K562 (cell line): ENCODE measurements around the gene RHBG. TPM values are rescaled to one million over a fixed set of nuclear protein-coding genes. Genes with fewer than 3 reads are reported as not detected.

Experiments used
- BDP1 ChIP-seq: IDR thresholded peaks from 3 replicates; pipeline ENCODE4 v1.6.1; 2011; ENCODE audit not compliant: insufficient read length, insufficient read depth
- CREB5 ChIP-seq: fragments of 250-450 bp; sonication (Bioruptor Pico); IDR thresholded peaks from 2 replicates; pipeline ENCODE4 v1.5.0; 2020; ENCODE audit warnings: mild to moderate bottlenecking
- HNRNPH1 ChIP-seq: fragments of 200-400 bp; formaldehyde crosslinking; optimal IDR thresholded peaks from 2 replicates; pipeline ENCODE3; 2017; ENCODE audit warnings: low read depth, mild to moderate bottlenecking, low read length, moderate library complexity
- KLF10 ChIP-seq: fragments of 250-450 bp; sonication (Bioruptor Pico); IDR thresholded peaks from 2 replicates; pipeline ENCODE4 v1.6.1; 2021; ENCODE audit warnings: matching md5 sums
- MAZ ChIP-seq, 2 experiments: fragments of 450-650 bp in 1 of 2; sonication (generic) in 1 of 2; formaldehyde crosslinking; IDR thresholded peaks in 1 of 2; conservative IDR thresholded peaks in 1 of 2; 2 replicates each; pipeline versions ENCODE4 v1.4.0 to v1.5.0; 2020; ENCODE audit warnings: mild to moderate bottlenecking in 1 of 2, missing genetic modification reagents in 1 of 2
- NCOA1 ChIP-seq: fragments of 450-650 bp; IDR thresholded peaks from 2 replicates; pipeline ENCODE4 v1.6.1; 2016; ENCODE audit warnings: low read depth
- SMAD1 ChIP-seq: fragments of 150-350 bp; IDR thresholded peaks from 2 replicates; pipeline ENCODE4 v1.6.1; 2014; ENCODE audit warnings: low read length, low read depth; ENCODE audit not compliant: partially characterized antibody
- SRSF9 ChIP-seq: fragments of 200-400 bp; formaldehyde crosslinking; IDR thresholded peaks from 2 replicates; pipeline ENCODE4 v1.6.1; 2017; ENCODE audit warnings: low read depth, low read length, borderline replicate concordance
- ZNF239 ChIP-seq: fragments of 250-450 bp; sonication (Bioruptor Pico); IDR thresholded peaks from 2 replicates; pipeline ENCODE4 v1.4.0; 2020; ENCODE audit warnings: mild to moderate bottlenecking
- ZNF695 ChIP-seq: fragments of 450-650 bp; formaldehyde crosslinking; IDR thresholded peaks from 2 replicates; pipeline ENCODE4 v1.4.0; 2020; ENCODE audit warnings: mild to moderate bottlenecking, moderate library complexity
- polyA plus RNA-seq, 8 experiments: library from polyadenylated mRNA; depleted of rRNA in 4 of 8; stranded (reverse) in 5 of 8; unstranded in 3 of 8; fragments of >200 nt; fragmentation: Nextera tagmentation in 2 of 8; fragmentation: Illumina TruSeq in 1 of 8; extraction: Ambion mirVana in 2 of 8; extraction: Trizol in 1 of 8; gene quantifications; 2 replicates each; pipeline versions ENCODE4 v1.2.1 to v1.2.3, GENCODE V29; 2011 to 2014; ENCODE audit warnings: inconsistent platforms in 1 of 8, missing spikeins in 1 of 8
- total RNA-seq, 7 experiments: library from RNA; depleted of rRNA in 6 of 7; stranded (reverse); fragments of >200 nt in 6 of 7; fragmentation: Illumina TruSeq in 2 of 7; extraction: Trizol in 2 of 7; gene quantifications; 2 replicates each; pipeline versions ENCODE4 v1.2.1 to v1.2.3, GENCODE V29; 2011 to 2021; ENCODE audit warnings: low replicate concordance in 1 of 7
- TF ChIP-seq, protein P1 (sequence below), 2 experiments: fragments of 450-650 bp; IDR thresholded peaks; 2 replicates each; pipeline ENCODE4 v1.6.1; 2018; ENCODE audit warnings: mild to moderate bottlenecking in 2 of 2, low read depth in 1 of 2; ENCODE audit not compliant: partially characterized antibody in 2 of 2
- TF ChIP-seq, protein P2 (sequence below): fragments of 250-450 bp; sonication (Bioruptor Pico); IDR thresholded peaks from 2 replicates; pipeline ENCODE4 v1.4.0; 2020; ENCODE audit warnings: mild to moderate bottlenecking, moderate library complexity, borderline replicate concordance
- TF ChIP-seq, protein P3 (sequence below): fragments of 200-800 bp; sonication (Bioruptor generic); IDR thresholded peaks from 2 replicates; pipeline ENCODE4 v1.6.1; 2016; ENCODE audit warnings: missing genetic modification characterization, missing compliant biosample characterization

The RHBG gene
- total and polyA plus RNA-seq, 9 of the 15 experiments (the other 6 are each of a cell fraction or from before 2014, with no cell fraction given) = not detected

GRCh38 chr1:156338180-156338976 is 30.6 kb upstream of the RHBG start, which contains the start of the genes CCT3 and TSACC (continued):
- TF ChIP-seq, protein P1, sequence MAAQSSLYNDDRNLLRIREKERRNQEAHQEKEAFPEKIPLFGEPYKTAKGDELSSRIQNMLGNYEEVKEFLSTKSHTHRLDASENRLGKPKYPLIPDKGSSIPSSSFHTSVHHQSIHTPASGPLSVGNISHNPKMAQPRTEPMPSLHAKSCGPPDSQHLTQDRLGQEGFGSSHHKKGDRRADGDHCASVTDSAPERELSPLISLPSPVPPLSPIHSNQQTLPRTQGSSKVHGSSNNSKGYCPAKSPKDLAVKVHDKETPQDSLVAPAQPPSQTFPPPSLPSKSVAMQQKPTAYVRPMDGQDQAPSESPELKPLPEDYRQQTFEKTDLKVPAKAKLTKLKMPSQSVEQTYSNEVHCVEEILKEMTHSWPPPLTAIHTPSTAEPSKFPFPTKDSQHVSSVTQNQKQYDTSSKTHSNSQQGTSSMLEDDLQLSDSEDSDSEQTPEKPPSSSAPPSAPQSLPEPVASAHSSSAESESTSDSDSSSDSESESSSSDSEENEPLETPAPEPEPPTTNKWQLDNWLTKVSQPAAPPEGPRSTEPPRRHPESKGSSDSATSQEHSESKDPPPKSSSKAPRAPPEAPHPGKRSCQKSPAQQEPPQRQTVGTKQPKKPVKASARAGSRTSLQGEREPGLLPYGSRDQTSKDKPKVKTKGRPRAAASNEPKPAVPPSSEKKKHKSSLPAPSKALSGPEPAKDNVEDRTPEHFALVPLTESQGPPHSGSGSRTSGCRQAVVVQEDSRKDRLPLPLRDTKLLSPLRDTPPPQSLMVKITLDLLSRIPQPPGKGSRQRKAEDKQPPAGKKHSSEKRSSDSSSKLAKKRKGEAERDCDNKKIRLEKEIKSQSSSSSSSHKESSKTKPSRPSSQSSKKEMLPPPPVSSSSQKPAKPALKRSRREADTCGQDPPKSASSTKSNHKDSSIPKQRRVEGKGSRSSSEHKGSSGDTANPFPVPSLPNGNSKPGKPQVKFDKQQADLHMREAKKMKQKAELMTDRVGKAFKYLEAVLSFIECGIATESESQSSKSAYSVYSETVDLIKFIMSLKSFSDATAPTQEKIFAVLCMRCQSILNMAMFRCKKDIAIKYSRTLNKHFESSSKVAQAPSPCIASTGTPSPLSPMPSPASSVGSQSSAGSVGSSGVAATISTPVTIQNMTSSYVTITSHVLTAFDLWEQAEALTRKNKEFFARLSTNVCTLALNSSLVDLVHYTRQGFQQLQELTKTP (IDR thresholded peaks at IDR 0.05; ENCODE audit: low read depth in 1 of 2, partially characterized antibody in 2 of 2) = peak in 1 of 2 experiments; percentile 95
- no peak; the same call in 1 of the 2 replicates for TF ChIP-seq ZNF239 (CRISPR knock-in tag)
- no peak for TF ChIP-seq BDP1
- no peak for TF ChIP-seq CREB5 (CRISPR knock-in tag)
- no peak for TF ChIP-seq KLF10 (CRISPR knock-in tag)
- no peak for TF ChIP-seq SMAD1
- TF ChIP-seq HNRNPH1 = no peak
- peak; percentile 74 to 75; a peak in 3 of 4 replicates for TF ChIP-seq MAZ (CRISPR knock-in tag; conservative IDR thresholded peaks at IDR 0.05 in 1 of 2, IDR thresholded peaks at IDR 0.05 in 1 of 2)
- TF ChIP-seq, protein P2, sequence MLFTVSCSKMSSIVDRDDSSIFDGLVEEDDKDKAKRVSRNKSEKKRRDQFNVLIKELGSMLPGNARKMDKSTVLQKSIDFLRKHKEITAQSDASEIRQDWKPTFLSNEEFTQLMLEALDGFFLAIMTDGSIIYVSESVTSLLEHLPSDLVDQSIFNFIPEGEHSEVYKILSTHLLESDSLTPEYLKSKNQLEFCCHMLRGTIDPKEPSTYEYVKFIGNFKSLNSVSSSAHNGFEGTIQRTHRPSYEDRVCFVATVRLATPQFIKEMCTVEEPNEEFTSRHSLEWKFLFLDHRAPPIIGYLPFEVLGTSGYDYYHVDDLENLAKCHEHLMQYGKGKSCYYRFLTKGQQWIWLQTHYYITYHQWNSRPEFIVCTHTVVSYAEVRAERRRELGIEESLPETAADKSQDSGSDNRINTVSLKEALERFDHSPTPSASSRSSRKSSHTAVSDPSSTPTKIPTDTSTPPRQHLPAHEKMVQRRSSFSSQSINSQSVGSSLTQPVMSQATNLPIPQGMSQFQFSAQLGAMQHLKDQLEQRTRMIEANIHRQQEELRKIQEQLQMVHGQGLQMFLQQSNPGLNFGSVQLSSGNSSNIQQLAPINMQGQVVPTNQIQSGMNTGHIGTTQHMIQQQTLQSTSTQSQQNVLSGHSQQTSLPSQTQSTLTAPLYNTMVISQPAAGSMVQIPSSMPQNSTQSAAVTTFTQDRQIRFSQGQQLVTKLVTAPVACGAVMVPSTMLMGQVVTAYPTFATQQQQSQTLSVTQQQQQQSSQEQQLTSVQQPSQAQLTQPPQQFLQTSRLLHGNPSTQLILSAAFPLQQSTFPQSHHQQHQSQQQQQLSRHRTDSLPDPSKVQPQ (CRISPR knock-in tag) = no peak
- TF ChIP-seq NCOA1 = no peak
- no peak for TF ChIP-seq SRSF9
- no peak for TF ChIP-seq ZNF695 (CRISPR knock-in tag)
- TF ChIP-seq, protein P3, sequence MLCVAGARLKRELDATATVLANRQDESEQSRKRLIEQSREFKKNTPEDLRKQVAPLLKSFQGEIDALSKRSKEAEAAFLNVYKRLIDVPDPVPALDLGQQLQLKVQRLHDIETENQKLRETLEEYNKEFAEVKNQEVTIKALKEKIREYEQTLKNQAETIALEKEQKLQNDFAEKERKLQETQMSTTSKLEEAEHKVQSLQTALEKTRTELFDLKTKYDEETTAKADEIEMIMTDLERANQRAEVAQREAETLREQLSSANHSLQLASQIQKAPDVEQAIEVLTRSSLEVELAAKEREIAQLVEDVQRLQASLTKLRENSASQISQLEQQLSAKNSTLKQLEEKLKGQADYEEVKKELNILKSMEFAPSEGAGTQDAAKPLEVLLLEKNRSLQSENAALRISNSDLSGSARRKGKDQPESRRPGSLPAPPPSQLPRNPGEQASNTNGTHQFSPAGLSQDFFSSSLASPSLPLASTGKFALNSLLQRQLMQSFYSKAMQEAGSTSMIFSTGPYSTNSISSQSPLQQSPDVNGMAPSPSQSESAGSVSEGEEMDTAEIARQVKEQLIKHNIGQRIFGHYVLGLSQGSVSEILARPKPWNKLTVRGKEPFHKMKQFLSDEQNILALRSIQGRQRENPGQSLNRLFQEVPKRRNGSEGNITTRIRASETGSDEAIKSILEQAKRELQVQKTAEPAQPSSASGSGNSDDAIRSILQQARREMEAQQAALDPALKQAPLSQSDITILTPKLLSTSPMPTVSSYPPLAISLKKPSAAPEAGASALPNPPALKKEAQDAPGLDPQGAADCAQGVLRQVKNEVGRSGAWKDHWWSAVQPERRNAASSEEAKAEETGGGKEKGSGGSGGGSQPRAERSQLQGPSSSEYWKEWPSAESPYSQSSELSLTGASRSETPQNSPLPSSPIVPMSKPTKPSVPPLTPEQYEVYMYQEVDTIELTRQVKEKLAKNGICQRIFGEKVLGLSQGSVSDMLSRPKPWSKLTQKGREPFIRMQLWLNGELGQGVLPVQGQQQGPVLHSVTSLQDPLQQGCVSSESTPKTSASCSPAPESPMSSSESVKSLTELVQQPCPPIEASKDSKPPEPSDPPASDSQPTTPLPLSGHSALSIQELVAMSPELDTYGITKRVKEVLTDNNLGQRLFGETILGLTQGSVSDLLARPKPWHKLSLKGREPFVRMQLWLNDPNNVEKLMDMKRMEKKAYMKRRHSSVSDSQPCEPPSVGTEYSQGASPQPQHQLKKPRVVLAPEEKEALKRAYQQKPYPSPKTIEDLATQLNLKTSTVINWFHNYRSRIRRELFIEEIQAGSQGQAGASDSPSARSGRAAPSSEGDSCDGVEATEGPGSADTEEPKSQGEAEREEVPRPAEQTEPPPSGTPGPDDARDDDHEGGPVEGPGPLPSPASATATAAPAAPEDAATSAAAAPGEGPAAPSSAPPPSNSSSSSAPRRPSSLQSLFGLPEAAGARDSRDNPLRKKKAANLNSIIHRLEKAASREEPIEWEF (CRISPR knock-in tag) = no peak
